ENCODE measurements around the gene RAB11FIP3.
A peak's percentile ranks its signal among the peaks of the same experiment; 100 is the strongest.

The RAB11FIP3 gene

GRCh38 chr16:526181-527014, 100.9 kb downstream of the RAB11FIP3 start:
- H3K4me1 Mint-ChIP-seq (ENCODE audit: low read depth), result peaks cover 26% of the 10 kb centered on the region
- H3K9me3 Mint-ChIP-seq, result no peaks in the 10 kb centered on the region
- peak overlapping the region; percentile 80 for H3K4me3 Mint-ChIP-seq
- H3K27ac Mint-ChIP-seq, result peak overlapping the region; percentile 96
- no peaks in the 10 kb centered on the region for H3K27me3 Mint-ChIP-seq (ENCODE audit: low read depth)
- peaks cover 4% of the 10 kb centered on the region for H3K36me3 Mint-ChIP-seq (ENCODE audit: low read depth)

- peaks cover 4% of the 10 kb centered on the region for H3K36me3 Mint-ChIP-seq (ENCODE audit: low read depth)
- H3K4me1 Mint-ChIP-seq (ENCODE audit: low read depth), result peaks cover 26% of the 10 kb centered on the region
- H3K27me3 Mint-ChIP-seq (ENCODE audit: low read depth), result no peaks in the 10 kb centered on the region
- peak within 1 kb of the TSS; percentile 92 for H3K4me3 Mint-ChIP-seq
- H3K27ac Mint-ChIP-seq, result peak within 1 kb of the TSS; percentile 96
- no peaks in the 10 kb centered on the region for H3K9me3 Mint-ChIP-seq
Observed at GRCh38 chr16:527015-527903, 101.8 kb downstream of the RAB11FIP3 start, which contains the start of gene CAPN15. Gene CAPN15 (plus strand): TSS chr16:527712. CDS start chr16:546839, 19,127 bp downstream.

- H3K36me3 Mint-ChIP-seq (ENCODE audit: low read depth), result peaks cover 4% of the 10 kb centered on the region
- H3K4me1 Mint-ChIP-seq (ENCODE audit: low read depth), result peaks cover 26% of the 10 kb centered on the region
- peak overlapping the region; percentile 90 for H3K27ac Mint-ChIP-seq
- peak overlapping the region; percentile 92 for H3K4me3 Mint-ChIP-seq
- no peaks in the 10 kb centered on the region for H3K9me3 Mint-ChIP-seq
- H3K27me3 Mint-ChIP-seq (ENCODE audit: low read depth), result no peaks in the 10 kb centered on the region
Observed at GRCh38 chr16:528111-529011, 102.9 kb downstream of the RAB11FIP3 start.

- Mint-ChIP-seq H3K27me3 (ENCODE audit: low read depth) (no peaks in the 10 kb centered on the region), H3K4me1 (ENCODE audit: low read depth) (peaks cover 26% of the 10 kb centered on the region), H3K27ac (peak overlapping the region; percentile 90), H3K36me3 (ENCODE audit: low read depth) (peaks cover 4% of the 10 kb centered on the region), H3K4me3 (peak overlapping the region; percentile 92), H3K9me3 (no peaks in the 10 kb centered on the region)
Observed at GRCh38 chr16:529012-529575, 103.6 kb downstream of the RAB11FIP3 start.

DNA sequence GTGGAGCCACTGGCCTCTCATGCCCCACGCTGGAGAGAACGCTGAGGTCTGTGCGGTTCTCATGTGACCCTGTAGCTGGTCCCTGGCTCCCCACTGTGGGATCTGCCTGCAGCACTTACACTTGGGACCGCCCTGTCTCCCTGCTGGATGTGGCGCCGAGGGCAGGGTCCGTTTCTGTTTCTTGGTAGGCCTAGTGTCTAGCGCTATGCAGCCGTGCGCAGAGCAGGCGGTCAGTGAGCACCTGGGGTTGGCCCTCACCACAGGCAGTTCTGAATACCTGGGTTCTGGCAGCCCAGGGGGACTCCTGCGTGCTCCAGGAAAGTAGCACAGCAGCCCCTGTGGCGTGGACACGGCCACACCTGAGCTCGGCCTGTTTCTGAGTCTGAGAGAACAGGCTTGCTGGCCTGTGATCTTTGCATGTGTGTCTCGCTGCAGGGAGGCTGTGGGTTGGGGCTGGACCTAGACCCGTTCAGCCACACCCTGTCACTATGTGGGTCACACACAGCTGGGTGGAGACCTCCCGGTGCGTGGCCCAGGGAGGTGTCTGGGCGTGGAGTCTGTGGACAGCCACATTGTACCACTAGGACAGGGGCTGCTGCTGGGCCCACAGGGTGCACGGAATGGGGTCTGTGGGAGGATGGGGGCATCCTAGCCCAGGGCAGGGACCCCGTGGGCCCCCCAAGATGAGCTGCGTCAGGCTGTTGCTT, 104.8 kb downstream of the RAB11FIP3 start:
- peak overlapping the region; percentile 64 for H3K4me3 Mint-ChIP-seq
- H3K36me3 Mint-ChIP-seq (ENCODE audit: low read depth), result peaks cover 3% of the 10 kb centered on the region
- peaks cover 25% of the 10 kb centered on the region for H3K4me1 Mint-ChIP-seq (ENCODE audit: low read depth)
- no peaks in the 10 kb centered on the region for H3K9me3 Mint-ChIP-seq
- H3K27me3 Mint-ChIP-seq (ENCODE audit: low read depth), result no peaks in the 10 kb centered on the region
- no peak overlapping the region for H3K27ac Mint-ChIP-seq

DNA sequence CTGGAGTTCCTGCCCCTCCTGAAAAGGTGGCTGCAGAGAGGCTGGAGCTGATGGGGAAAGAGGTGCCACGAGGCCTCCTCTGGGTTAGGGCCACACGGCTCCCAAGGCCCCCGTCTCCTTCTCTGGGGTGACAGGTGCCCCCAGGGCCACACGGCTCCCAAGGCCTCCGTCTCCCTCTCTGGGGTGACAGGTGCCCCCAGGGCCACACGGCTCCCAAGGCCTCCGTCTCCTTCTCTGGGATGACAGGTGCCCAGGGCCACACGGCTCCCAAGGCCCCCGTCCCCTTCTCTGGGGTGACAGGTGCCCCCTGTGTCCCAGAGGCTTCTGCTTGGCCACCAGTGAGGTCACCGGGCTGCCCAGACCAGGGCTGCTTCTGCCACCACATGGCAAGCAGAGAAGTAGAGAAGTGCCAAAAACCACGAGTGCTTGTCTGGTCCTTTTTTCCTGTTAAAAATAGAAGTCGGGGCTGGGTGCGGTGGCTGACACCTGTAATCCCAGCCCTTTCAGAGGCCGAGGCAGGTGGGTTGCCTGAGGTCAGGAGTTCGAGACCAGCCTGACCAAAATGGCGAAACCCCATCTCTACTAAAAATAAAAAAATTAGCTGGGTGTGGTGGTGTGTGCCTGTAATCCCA, 106.2 kb downstream of the RAB11FIP3 start:
- no peak overlapping the region for H3K4me3 Mint-ChIP-seq
- no peaks in the 10 kb centered on the region for H3K36me3 Mint-ChIP-seq (ENCODE audit: low read depth)

DNA sequence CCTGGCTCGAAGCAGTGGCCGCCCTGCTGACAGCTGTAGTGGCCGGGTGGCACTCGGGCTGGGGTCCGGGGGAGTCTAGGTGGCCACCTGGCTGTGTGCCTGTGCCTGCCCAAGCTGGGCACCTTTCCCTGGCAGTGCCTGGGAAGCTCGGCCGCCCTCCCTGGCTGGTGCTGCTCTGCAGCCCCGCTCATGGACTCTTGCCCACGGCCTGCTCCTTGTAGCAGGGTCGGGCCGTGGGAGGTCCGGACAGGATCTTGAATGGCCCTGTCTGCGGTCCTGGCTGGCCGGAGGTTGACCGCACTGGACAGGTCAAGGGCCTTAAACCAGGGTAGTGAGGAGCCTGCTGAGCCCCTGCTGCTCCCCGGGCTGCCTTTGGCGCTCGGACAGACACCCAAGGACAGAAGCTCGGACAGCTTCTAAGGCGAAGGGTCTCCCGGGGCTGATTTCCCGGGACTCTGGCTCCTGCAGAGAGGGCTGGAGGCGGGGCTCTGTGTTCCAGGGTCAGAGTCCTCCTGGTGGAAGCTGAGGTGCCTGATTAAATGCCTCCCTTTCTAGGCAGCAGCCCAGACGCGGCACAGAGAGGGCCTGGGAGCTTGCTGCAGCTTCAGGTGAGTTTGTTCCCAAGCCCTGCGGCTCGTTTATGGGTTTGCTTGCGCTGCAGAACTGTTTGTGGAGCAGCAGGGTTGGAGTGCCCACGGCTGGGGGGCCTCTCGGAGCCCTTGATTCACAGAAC, 108.1 kb downstream of the RAB11FIP3 start:
- Mint-ChIP-seq H3K9me3 (no peaks in the 10 kb centered on the region), H3K27ac (no peak overlapping the region), H3K4me3 (no peak overlapping the region), H3K36me3 (ENCODE audit: low read depth) (no peaks in the 10 kb centered on the region), H3K4me1 (ENCODE audit: low read depth) (peaks cover 13% of the 10 kb centered on the region), H3K27me3 (ENCODE audit: low read depth) (no peaks in the 10 kb centered on the region)

More for the DNA sequence above, 106.2 kb downstream of the RAB11FIP3 start:
- Mint-ChIP-seq H3K9me3 (no peaks in the 10 kb centered on the region), H3K4me1 (ENCODE audit: low read depth) (peaks cover 17% of the 10 kb centered on the region), H3K27ac (no peak overlapping the region), H3K27me3 (ENCODE audit: low read depth) (no peaks in the 10 kb centered on the region)

DNA sequence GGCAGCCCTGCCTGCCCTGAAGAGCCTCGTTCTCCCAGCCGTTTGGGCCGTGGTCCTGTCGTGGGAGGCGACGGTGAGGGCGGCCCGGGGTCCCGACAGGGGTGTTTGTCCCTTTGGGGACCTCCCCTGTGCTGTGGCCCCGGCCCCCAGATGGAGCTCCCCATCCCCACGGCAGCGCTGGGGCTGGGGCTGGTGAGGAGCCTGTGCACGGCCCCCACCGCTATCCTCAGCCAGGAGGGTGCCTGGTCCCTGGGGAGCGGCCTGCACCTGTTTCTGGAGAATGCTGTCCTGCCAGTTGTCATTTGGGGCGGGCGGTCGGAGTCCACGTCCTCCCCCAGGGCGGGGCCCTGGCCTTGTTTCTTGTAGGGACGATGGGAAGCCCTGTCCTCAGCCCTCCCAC, 108.7 kb downstream of the RAB11FIP3 start:
- no peaks in the 10 kb centered on the region for H3K27me3 Mint-ChIP-seq (ENCODE audit: low read depth)
- peaks cover 7% of the 10 kb centered on the region for H3K4me1 Mint-ChIP-seq (ENCODE audit: low read depth)
- no peak overlapping the region for H3K4me3 Mint-ChIP-seq
- no peak overlapping the region for H3K27ac Mint-ChIP-seq
- no peaks in the 10 kb centered on the region for H3K9me3 Mint-ChIP-seq
- H3K36me3 Mint-ChIP-seq (ENCODE audit: low read depth), result no peaks in the 10 kb centered on the region

- H3K27me3 Mint-ChIP-seq (ENCODE audit: low read depth), result no peaks in the 10 kb centered on the region
- peaks cover 4% of the 10 kb centered on the region for H3K4me1 Mint-ChIP-seq (ENCODE audit: low read depth)
- H3K36me3 Mint-ChIP-seq (ENCODE audit: low read depth), result no peaks in the 10 kb centered on the region
- H3K4me3 Mint-ChIP-seq, result no peak overlapping the region
- H3K9me3 Mint-ChIP-seq, result no peaks in the 10 kb centered on the region
- no peak overlapping the region for H3K27ac Mint-ChIP-seq
Observed at GRCh38 chr16:534856-535445, 109.5 kb downstream of the RAB11FIP3 start.

- Mint-ChIP-seq H3K4me3 (no peak overlapping the region), H3K27me3 (ENCODE audit: low read depth) (no peaks in the 10 kb centered on the region), H3K27ac (no peak overlapping the region), H3K36me3 (ENCODE audit: low read depth) (no peaks in the 10 kb centered on the region), H3K9me3 (no peaks in the 10 kb centered on the region), H3K4me1 (ENCODE audit: low read depth) (no peaks in the 10 kb centered on the region)
Observed at GRCh38 chr16:535446-536405, 110.3 kb downstream of the RAB11FIP3 start.

DNA sequence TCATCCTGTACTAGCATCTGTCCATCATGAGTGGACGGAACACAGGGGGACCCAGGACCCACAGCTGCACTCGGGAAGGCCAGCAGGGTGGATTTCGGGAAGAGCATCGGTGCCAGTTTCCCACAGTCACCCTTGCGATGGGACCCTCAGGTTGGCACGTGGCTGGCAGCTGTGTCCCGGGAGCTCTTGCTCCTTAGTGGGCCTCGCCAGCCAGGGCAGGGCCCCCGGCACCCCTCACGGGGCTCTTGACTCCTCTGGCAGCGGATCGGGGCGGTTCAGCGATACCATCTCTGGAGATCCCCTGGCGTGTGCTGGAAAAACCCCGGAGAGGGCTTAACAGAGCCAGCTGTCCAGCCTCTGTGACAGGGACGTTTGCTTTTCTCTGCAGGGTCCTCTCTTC, 111.3 kb downstream of the RAB11FIP3 start:
- H3K27ac Mint-ChIP-seq, result no peak overlapping the region
- H3K27me3 Mint-ChIP-seq (ENCODE audit: low read depth), result no peaks in the 10 kb centered on the region
- no peaks in the 10 kb centered on the region for H3K4me1 Mint-ChIP-seq (ENCODE audit: low read depth)

More for the DNA sequence above, 111.3 kb downstream of the RAB11FIP3 start:
- no peaks in the 10 kb centered on the region for H3K36me3 Mint-ChIP-seq (ENCODE audit: low read depth)
- no peak overlapping the region for H3K4me3 Mint-ChIP-seq
- H3K9me3 Mint-ChIP-seq, result no peaks in the 10 kb centered on the region

Measured in T-helper 1 cell treated with Interleukin-12 subunit alpha and Interleukin-12 subunit beta and Interleukin-4 antibody, amounts not matched to agents 30 μg/mL and 1 μg/mL, for 36 hours (primary cell).